Measurements from ENCODE around the gene TRAPPC12.

Gene TRAPPC12

DNA sequence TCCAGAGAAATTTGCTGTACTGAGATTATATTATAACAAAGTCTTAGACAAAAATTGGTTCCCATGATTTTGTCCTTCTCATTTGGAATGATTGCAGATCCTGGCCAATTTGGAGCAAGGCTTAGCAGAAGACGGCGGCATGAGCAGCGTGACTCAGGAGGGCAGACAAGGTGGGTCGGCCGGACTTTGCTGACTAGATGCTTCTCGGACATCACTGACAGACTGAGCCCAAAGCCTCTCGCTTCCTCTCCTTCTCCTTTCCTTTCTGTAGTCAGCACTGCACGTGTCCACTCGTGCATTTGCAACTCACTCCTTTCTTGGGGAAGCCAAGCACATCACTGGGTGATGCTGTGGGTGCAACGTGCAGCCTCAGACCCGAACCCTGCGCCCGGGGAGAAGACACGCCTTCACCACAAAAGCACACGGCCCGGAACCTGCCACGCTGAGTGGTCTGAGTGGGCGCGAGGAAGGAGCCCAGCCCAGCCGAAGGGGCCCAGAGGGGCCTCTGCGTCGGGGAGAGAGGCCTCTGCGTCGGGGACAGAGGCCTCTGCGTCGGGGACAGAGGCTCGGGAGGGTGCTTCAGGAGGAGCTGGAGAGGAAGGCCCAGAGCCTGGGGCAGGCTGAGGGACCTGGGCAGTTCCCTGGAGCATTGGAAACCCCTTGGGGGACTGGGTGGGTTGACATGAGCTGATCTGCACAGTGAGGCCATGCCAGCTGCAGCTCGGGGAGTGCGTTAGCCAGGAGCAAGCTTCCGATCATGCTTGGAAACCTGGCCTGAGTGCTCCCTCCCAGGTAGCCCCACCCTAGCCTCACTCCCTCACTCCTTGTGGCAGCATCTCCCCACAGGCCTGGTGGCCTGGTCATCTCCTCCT is 78.3 kb downstream of the TRAPPC12 start:
- no peak for DNase-seq

- no peak for DNase-seq
Measured at GRCh38 chr2:3458396-3459184, 79.1 kb downstream of the TRAPPC12 start.

- DNase-seq, result no peak
Measured at GRCh38 chr2:3459185-3460015, 79.9 kb downstream of the TRAPPC12 start.

DNA sequence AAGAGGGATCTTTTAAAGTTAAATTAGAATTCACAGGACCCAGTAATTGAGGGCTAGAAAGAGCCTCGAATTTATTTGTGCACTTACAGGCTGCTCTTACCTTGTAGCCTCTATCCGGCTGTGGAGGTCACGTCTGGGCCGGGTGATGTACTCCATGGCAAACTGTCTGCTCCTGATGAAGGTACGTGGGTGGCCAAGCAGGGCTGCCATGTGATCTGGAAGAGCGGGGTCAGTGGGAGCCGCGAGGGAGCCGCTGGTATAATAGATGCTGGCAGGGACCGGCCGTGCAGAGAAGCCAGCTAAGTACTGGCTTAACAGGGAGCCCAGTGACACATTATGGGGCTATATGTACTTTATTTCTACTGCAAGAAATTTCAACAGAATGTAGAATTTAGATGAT is 80.7 kb downstream of the TRAPPC12 start:
- DNase-seq, result no peak

- no peak for DNase-seq
Measured at GRCh38 chr2:3460831-3461800, 81.6 kb downstream of the TRAPPC12 start.

DNA sequence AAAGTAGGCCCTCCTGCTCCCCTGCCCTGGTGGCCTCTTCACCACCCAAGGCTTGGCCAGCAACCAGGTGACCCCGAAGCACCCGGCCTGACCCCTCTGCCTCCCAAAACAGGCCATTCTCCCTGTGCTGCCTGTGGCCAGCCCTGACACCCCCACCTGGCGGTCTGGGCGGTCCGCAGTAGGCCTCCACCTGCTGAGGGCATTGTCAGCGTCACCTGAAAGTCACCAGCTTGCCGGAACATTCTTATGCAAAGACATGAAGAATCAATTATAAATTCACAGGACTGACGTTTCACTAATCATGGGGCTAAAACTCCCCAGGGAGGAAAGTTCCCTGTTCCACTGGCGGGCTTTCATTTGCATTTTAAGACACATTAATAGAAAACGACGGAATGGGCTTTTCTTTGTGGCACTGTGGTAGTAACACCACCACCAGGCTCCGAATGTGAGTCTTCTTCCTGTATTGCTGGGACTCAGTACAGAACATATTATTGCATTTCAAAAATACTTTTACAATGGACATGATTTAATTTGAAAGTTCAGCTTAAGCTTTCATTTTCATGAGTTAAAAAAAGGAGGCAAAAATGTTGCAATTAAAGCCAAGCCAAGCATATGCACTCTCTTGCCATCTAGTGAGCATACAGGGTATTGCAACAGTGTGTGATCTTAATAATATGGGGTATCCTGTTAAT is 82.5 kb downstream of the TRAPPC12 start:
- DNase-seq, result peak; percentile 44

GRCh38 chr2:3462493-3463104 is 83.1 kb downstream of the TRAPPC12 start:
- DNase-seq, result no peak

DNA sequence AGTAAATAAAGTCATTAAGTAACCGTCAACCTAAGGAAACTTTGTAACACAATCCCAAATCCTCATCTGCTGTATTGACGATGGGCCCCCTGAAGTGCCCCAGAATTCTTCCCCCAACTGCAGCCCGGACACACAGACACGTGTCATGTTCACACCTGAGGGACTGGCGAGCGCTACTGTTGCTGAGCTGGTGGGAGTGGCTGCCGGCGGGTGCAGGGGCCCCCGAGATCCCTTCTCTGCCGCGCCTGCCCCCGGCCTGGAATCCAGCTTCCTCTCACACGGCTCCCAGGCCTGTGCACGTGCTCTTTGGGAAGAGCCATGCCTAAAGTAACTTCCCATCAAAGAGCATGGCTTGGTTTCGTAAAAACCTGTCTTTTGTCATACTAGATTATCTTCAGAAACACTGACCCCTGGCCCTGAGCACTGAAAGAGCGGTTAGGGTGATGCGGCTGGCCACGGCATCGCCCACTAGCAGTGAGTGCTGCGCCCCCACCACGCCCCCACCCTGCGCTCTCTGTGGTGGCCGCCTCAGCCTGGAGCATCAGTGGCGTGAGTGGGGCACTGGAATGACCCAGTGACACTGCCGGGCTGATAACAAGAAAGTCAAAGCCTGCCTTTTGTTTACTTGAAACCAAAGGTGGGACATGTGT is 83.8 kb downstream of the TRAPPC12 start:
- no peak for DNase-seq

DNA sequence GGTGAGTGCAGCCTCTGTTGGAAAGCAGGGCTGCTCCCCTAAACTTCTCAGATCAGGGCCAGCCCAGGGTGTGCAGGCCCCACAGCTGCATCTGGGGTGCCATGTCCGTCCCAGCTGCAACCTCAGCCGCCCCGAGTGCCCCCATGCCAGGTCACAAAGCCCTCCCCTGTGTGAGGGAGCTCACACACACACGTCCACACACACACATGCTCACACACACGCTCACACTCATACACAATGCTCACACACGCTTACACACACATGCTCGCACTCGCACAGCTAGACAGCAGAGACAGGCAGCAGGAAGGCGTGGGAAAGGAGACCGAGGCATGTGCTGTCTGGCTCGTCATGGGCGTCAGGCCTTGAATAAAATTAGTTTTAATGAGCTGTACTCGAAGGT is 84.5 kb downstream of the TRAPPC12 start:
- DNase-seq, result no peak

DNA sequence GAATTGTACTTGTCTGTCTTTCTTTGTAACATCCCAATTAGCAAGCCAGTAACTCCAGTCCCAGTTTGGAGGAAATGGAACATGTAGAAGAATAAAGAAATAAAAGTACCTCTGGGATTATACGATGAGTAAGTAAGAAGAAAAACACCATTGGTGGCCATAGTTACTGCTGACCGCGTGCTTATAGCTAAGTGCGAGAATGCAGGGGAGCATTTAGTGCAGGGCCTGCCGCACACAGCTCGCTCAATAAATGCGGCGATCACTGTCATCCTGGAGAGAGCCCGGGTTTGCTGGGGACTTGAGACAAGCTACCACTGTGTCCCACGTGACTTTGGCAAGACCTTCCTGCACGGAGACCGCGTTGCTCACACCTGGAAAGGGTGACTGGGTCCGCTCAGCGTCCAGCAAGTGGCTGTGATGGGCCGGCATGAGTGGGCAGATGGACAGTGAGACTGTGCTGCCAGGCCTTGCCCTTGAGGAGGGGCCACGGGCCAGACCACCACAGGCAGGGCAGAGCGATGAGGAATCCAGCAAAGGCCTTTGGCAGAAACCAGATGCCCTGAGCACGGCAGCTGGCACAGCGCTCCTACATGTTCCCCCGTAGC is 85.0 kb downstream of the TRAPPC12 start:
- no peak for DNase-seq

GRCh38 chr2:3465328-3465727 is 85.8 kb downstream of the TRAPPC12 start:
- DNase-seq, result no peak

- DNase-seq, result no peak
Measured at GRCh38 chr2:3465844-3466481, 86.5 kb downstream of the TRAPPC12 start.

GRCh38 chr2:3466482-3466863 is 87.0 kb downstream of the TRAPPC12 start:
- no peak for DNase-seq

DNA sequence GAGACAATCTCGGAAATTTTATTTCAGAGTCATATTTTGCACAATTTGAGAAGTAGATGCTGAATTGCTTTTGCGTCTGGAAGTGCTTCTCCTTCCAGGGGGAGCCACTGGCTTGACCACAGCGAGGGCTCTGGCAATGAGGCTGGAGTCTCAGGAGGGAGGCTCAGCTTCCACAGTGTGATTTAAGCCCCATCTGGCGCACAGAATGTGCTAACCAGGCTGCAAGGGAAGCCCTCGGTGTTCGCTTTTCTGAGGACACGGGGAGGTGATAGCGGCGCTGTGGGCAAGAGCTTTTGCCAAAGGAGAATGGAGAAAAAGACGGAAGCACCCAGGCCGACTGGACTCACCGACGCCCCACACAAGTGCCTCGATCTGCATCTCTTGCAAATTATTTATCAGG is 87.5 kb downstream of the TRAPPC12 start:
- no peak for DNase-seq

GRCh38 chr2:3467654-3468053 is 88.2 kb downstream of the TRAPPC12 start:
- no peak for DNase-seq

DNA sequence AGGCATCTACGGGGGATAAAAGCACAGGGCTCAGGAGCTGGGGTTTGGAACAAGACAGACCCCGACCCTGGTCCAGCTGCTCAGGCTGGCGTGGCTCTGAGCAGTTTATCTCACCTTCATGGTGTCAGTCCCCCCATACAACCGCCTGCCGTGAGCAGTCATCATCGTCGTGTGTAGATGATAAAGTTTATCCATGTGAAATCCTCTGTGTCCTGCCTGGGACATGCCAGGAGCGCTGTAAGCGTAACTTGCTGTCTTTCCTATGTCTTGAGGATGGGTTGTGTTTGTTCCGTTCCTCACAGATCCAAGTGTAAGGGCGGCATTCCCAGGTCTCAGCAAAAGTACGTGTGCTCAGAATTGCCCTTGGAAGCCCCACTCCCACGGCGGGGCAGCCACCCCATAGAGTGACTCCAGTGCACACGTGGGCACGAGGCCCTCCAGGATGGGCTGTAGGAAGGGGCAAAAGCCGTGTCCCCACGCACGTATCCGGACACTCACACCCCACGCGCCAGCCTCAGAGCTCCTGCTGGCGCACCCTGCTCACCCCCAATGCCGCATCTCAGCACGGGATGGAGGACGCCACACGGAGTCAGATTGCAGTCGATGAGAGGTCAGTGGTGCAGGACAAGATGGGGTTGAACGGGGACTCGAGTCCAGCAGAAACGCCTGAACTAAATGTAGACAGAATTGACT is 88.9 kb downstream of the TRAPPC12 start:
- DNase-seq, result no peak

GRCh38 chr2:3469486-3469885 is 90.0 kb downstream of the TRAPPC12 start:
- no peak for DNase-seq

DNA sequence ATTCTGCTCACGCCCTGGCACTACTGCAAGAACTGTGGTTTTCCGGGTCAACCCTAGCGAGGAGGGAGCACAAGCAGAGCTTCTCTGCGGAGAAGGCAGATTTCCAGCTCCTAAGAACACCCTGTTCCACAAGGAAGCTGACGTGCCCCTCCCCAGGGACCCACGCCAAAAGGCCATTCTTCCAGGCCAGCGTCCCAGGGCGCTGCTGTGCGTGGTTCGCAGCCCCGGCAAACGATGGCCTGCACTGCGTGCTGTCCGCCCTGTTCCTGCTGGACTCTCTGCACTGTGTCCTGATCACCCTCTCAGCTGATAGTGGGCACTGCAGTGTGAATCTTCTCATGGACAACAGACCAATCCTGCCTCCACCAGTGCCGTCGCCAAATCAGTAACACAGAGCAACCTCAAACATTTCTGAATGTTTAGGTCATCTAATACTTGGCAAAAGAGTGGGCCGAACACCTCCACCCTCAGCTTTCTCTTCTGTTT is 90.7 kb downstream of the TRAPPC12 start:
- no peak for DNase-seq

Measured in CD4-positive, alpha-beta T cell treated with Interleukin-17A for 4 hours (primary cell).